Prostate gland (tissue), 2 donors: ENCODE measurements around the gene MAP3K7. TPM values are rescaled to one million over a fixed set of nuclear protein-coding genes. Genes with fewer than 3 reads are reported as not detected.

Source experiments
- DNase-seq: peaks from one replicate; pipeline ENCODE4 v3.0.0-alpha.2; 2019; ENCODE audit warnings: low spot score
- H3K27ac ChIP-seq, 2 donors: fragments of 200-600 bp; sonication (generic); 2 replicates each; pipeline ENCODE4 v1.5.1; 2017 to 2019
- H3K27me3 ChIP-seq: fragments of 200-600 bp; sonication (generic); replicated peaks from 2 replicates; pipeline ENCODE4 v1.5.1; 2019; ENCODE audit not compliant: insufficient read depth
- H3K36me3 ChIP-seq, 2 donors: fragments of 200-600 bp; sonication (generic); 1 replicate in 1 of 2; 2 replicates in 1 of 2; pipeline versions ENCODE4 v1.5.1 to v1.8.1; 2017 to 2019
- H3K4me1 ChIP-seq: fragments of 200-600 bp; sonication (generic); replicated peaks from 2 replicates; pipeline ENCODE4 v1.5.1; 2019
- H3K4me3 ChIP-seq, 2 donors: fragments of 200-600 bp; sonication (generic); 2 replicates each; pipeline ENCODE4 v1.5.1; 2017 to 2019
- H3K9me3 ChIP-seq: fragments of 200-600 bp; sonication (generic); 2 replicates; pipeline ENCODE4 v1.5.1; 2017
- CTCF ChIP-seq, 4 experiments: fragments of 200-600 bp in 2 of 4; fragments of 450-650 bp in 2 of 4; sonication (generic) in 2 of 4; IDR thresholded peaks; 1 replicate in 3 of 4; 2 replicates in 1 of 4; pipeline ENCODE4 v1.5.1; 2016 to 2019; ENCODE audit warnings: antibody characterized with exemption in 4 of 4, mild to moderate bottlenecking in 2 of 4, moderate library complexity in 2 of 4
- POLR2A ChIP-seq: fragments of 450-650 bp; IDR thresholded peaks from one replicate; pipeline ENCODE4 v1.6.1; 2016; ENCODE audit warnings: antibody characterized with exemption, mild to moderate bottlenecking
- POLR2AphosphoS5 ChIP-seq: sonication (generic); formaldehyde crosslinking; IDR thresholded peaks from one replicate; pipeline ENCODE4 v1.6.1; 2017; ENCODE audit warnings: antibody characterized with exemption
- WGBS: methylation state at CpG from one replicate; pipeline ENCODE4 v1.1.5; 2018; 5-methylcytosine and 5-hydroxymethylcytosine counted together
- intact Hi-C: fragments of 100-400 bp; cut with DNase I; formaldehyde crosslinking; loops from one replicate; pipeline ENCODE4 v1.14.2; 2022
- total RNA-seq, 2 donors: library from RNA; depleted of rRNA; stranded (reverse); fragments of >200 nt; gene quantifications; one replicate each; pipeline ENCODE4 v1.1.0, GENCODE V29; 2016

The MAP3K7 gene
- total RNA-seq, 2 donors from 2014 or later = 22.2 to 31.0 TPM

- no peak overlapping the region for H3K4me3 ChIP-seq
- no peaks in the 10 kb centered on the region for H3K9me3 ChIP-seq
- H3K27ac ChIP-seq = no peak overlapping the region
- intact Hi-C loops = no loop called here
- H3K27me3 ChIP-seq = no peaks in the 10 kb centered on the region
- 58% methylated on average over 4 of the region's 4 CpGs for WGBS
- no peak for DNase-seq
- H3K36me3 ChIP-seq = peaks cover 0 to 6% of the 10 kb centered on the region in 2 donors
- no peak for TF ChIP-seq POLR2A
- no peak for TF ChIP-seq POLR2AphosphoS5
- no peak for TF ChIP-seq CTCF (IDR thresholded peaks at IDR 0.05)
- H3K4me1 ChIP-seq = no peaks in the 10 kb centered on the region
Measured at GRCh38 chr6:90547079-90547478, 39.8 kb downstream of the MAP3K7 start.

- no peaks in the 10 kb centered on the region for H3K4me1 ChIP-seq
- no peaks in the 10 kb centered on the region for H3K27me3 ChIP-seq
- no peaks in the 10 kb centered on the region for H3K9me3 ChIP-seq
- no peak for TF ChIP-seq POLR2A
- H3K4me3 ChIP-seq = no peak overlapping the region
- H3K36me3 ChIP-seq = peaks cover 0 to 6% of the 10 kb centered on the region in 2 donors
- intact Hi-C loops = no loop called here
- no peak overlapping the region for H3K27ac ChIP-seq
- no peak for DNase-seq
- 92% methylated on average over 3 of the region's 3 CpGs for WGBS
Measured at GRCh38 chr6:90545448-90545847, 41.4 kb downstream of the MAP3K7 start.

- H3K27me3 ChIP-seq = no peaks in the 10 kb centered on the region
- peaks cover 0 to 6% of the 10 kb centered on the region in 2 donors for H3K36me3 ChIP-seq
- TF ChIP-seq POLR2A (no peak), POLR2AphosphoS5 (no peak), CTCF (IDR thresholded peaks at IDR 0.05) (no peak)
- intact Hi-C loops = no loop called here
- H3K9me3 ChIP-seq = no peaks in the 10 kb centered on the region
- no peak overlapping the region for H3K27ac ChIP-seq
- no peaks in the 10 kb centered on the region for H3K4me1 ChIP-seq
- WGBS = 96% methylated on average over 4 of the region's 4 CpGs
- no peak overlapping the region for H3K4me3 ChIP-seq
- no peak for DNase-seq
Measured at GRCh38 chr6:90544741-90545140, 42.1 kb downstream of the MAP3K7 start.

GRCh38 chr6:90544081-90544480 lies 42.8 kb downstream of the MAP3K7 start:
- Histone ChIP-seq H3K36me3 (peaks cover 0 to 6% of the 10 kb centered on the region in 2 donors), H3K9me3 (no peaks in the 10 kb centered on the region), H3K4me1 (no peaks in the 10 kb centered on the region), H3K4me3 (no peak overlapping the region), H3K27ac (no peak overlapping the region), H3K27me3 (no peaks in the 10 kb centered on the region)
- intact Hi-C loops = no loop called here
- TF ChIP-seq POLR2AphosphoS5 = no peak
- no peak for DNase-seq

GRCh38 chr6:90541221-90541620 lies 45.7 kb downstream of the MAP3K7 start:
- no peaks in the 10 kb centered on the region for H3K36me3 ChIP-seq
- H3K27ac ChIP-seq = no peak overlapping the region
- no peak for DNase-seq
- no peak overlapping the region for H3K4me3 ChIP-seq
- no peaks in the 10 kb centered on the region for H3K27me3 ChIP-seq
- no peaks in the 10 kb centered on the region for H3K9me3 ChIP-seq
- intact Hi-C loops = no loop called here
- TF ChIP-seq POLR2A = no peak
- no peak for TF ChIP-seq POLR2AphosphoS5
- TF ChIP-seq CTCF (IDR thresholded peaks at IDR 0.05) = no peak
- WGBS = 93% methylated on average over 3 of the region's 3 CpGs
- H3K4me1 ChIP-seq = no peaks in the 10 kb centered on the region

- DNase-seq = no peak
- Histone ChIP-seq H3K27me3 (no peaks in the 10 kb centered on the region), H3K4me1 (no peaks in the 10 kb centered on the region), H3K9me3 (no peaks in the 10 kb centered on the region), H3K27ac (no peak overlapping the region), H3K4me3 (no peak overlapping the region), H3K36me3 (no peaks in the 10 kb centered on the region)
- 50% methylated on average over 4 of the region's 4 CpGs for WGBS
- intact Hi-C loops = no loop called here
- TF ChIP-seq POLR2A (no peak), CTCF (IDR thresholded peaks at IDR 0.05) (no peak), POLR2AphosphoS5 (no peak)
Measured at GRCh38 chr6:90538278-90539046, 48.4 kb downstream of the MAP3K7 start.
